ENCODE data around the gene CCDC138.

- TF ChIP-seq CTCF (IDR thresholded peaks at IDR 0.05) (no peak), POLR2A (IDR thresholded peaks at IDR 0.05) (no peak), EP300 (IDR thresholded peaks at IDR 0.05) (no peak)
These were observed 48.0 kb downstream of the CCDC138 start for GRCh38 chr2:108834620-108835019.
